ENCODE data around the gene ZNF524.

DNA sequence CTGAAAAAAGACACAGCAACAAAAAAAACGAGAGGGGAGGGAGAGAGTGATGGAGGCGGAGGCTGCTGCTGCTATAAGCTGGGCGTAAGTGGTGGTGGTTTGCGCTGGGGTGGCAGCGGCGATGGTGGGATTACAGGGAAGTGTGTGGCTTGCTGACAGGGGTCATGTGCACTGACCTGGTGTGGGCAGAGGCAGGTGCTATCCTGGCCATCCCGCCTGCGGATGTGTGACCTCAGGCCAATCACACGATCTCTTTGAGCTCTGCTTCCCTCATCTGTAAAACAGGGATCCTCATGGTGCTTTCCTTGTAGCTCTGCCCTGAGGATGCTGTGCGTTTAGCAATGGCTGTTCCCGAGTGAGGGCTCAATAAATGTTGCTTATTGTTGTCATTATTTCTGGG lies 37.4 kb downstream of the ZNF524 start:
- no peak for TF ChIP-seq POLR2AphosphoS5 (IDR thresholded peaks at IDR 0.05; ENCODE audit: low read depth, low read length)
- TF ChIP-seq, protein P1, sequence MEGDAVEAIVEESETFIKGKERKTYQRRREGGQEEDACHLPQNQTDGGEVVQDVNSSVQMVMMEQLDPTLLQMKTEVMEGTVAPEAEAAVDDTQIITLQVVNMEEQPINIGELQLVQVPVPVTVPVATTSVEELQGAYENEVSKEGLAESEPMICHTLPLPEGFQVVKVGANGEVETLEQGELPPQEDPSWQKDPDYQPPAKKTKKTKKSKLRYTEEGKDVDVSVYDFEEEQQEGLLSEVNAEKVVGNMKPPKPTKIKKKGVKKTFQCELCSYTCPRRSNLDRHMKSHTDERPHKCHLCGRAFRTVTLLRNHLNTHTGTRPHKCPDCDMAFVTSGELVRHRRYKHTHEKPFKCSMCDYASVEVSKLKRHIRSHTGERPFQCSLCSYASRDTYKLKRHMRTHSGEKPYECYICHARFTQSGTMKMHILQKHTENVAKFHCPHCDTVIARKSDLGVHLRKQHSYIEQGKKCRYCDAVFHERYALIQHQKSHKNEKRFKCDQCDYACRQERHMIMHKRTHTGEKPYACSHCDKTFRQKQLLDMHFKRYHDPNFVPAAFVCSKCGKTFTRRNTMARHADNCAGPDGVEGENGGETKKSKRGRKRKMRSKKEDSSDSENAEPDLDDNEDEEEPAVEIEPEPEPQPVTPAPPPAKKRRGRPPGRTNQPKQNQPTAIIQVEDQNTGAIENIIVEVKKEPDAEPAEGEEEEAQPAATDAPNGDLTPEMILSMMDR (IDR thresholded peaks at IDR 0.05) = no peak
- no peak for TF ChIP-seq SIN3A (IDR thresholded peaks at IDR 0.05; ENCODE audit: borderline replicate concordance, insufficient read depth, low read depth, low read length)
- TF ChIP-seq TCF7L2 (IDR thresholded peaks at IDR 0.05; ENCODE audit: low read depth, low read length) = no peak
- no peak for TF ChIP-seq REST (IDR thresholded peaks at IDR 0.05; ENCODE audit: insufficient read depth in 1 of 2, low read depth in 2 of 2, low read length in 1 of 2)

Measured in Panc1 (cell line).